Esophagus muscularis mucosa (tissue), 4 donors: ENCODE data around the gene ENDOU.

Source experiments
- CTCF ChIP-seq, 3 experiments: fragments of 200-600 bp in 2 of 3; fragments of 450-650 bp in 1 of 3; sonication (generic) in 2 of 3; IDR thresholded peaks; one replicate each; pipeline ENCODE4 v1.5.1; 2017 to 2019; ENCODE audit warnings: antibody characterized with exemption in 3 of 3, mild to moderate bottlenecking in 2 of 3, moderate library complexity in 1 of 3
- EP300 ChIP-seq: sonication (generic); formaldehyde crosslinking; IDR thresholded peaks from one replicate; pipeline ENCODE4 v1.6.1; 2017; ENCODE audit warnings: antibody characterized with exemption
- POLR2A ChIP-seq: fragments of 450-650 bp; IDR thresholded peaks from one replicate; pipeline ENCODE4 v1.6.1; 2017; ENCODE audit warnings: antibody characterized with exemption, moderate library complexity, mild to moderate bottlenecking, low read depth
- POLR2AphosphoS5 ChIP-seq, 2 donors: sonication (generic); formaldehyde crosslinking; IDR thresholded peaks; one replicate each; pipeline ENCODE4 v1.6.1; 2017; ENCODE audit warnings: antibody characterized with exemption in 2 of 2

- TF ChIP-seq CTCF (IDR thresholded peaks at IDR 0.05) (no peak), POLR2A (no peak), POLR2AphosphoS5 (IDR thresholded peaks at IDR 0.05) (no peak), EP300 (no peak)
Measured at GRCh38 chr12:47689215-47689614, 36.1 kb downstream of the ENDOU start.
